WTC11 (cell line): ENCODE data around the gene CAMK2D.

Experiments used
- CTCF ChIP-seq: fragments of 200-600 bp; IDR thresholded peaks from 2 replicates; pipeline ENCODE4 v1.8.0; 2022; ENCODE audit warnings: antibody characterized with exemption
- E2F4 ChIP-seq: sonication (generic); formaldehyde crosslinking; IDR thresholded peaks from 2 replicates; pipeline ENCODE4 v1.8.1; 2022; ENCODE audit warnings: low read depth, mild to moderate bottlenecking, moderate library complexity, missing genetic modification reagents, borderline replicate concordance
- ETV6 ChIP-seq: sonication (generic); formaldehyde crosslinking; IDR thresholded peaks from 2 replicates; pipeline ENCODE4 v1.8.1; 2022; ENCODE audit warnings: mild to moderate bottlenecking, missing genetic modification reagents
- JUN ChIP-seq: sonication (generic); formaldehyde crosslinking; IDR thresholded peaks from 2 replicates; pipeline ENCODE4 v1.8.0; 2023; ENCODE audit warnings: mild to moderate bottlenecking, missing genetic modification reagents
- MAX ChIP-seq: sonication (generic); formaldehyde crosslinking; IDR thresholded peaks from 2 replicates; pipeline ENCODE4 v1.8.0; 2022; ENCODE audit warnings: mild to moderate bottlenecking, missing genetic modification reagents
- PREB ChIP-seq: sonication (generic); formaldehyde crosslinking; IDR thresholded peaks from 2 replicates; pipeline ENCODE4 v1.8.1; 2022; ENCODE audit warnings: mild to moderate bottlenecking, missing genetic modification reagents, moderate library complexity, borderline replicate concordance
- STAT6 ChIP-seq: sonication (generic); formaldehyde crosslinking; conservative IDR thresholded peaks from 2 replicates; pipeline ENCODE4 v1.8.1; 2023; ENCODE audit warnings: mild to moderate bottlenecking, low read depth, missing genetic modification reagents, moderate library complexity
- USF1 ChIP-seq: sonication (generic); formaldehyde crosslinking; IDR thresholded peaks from 2 replicates; pipeline ENCODE4 v1.8.0; 2022; ENCODE audit warnings: mild to moderate bottlenecking, missing genetic modification reagents
- USF2 ChIP-seq: sonication (generic); formaldehyde crosslinking; IDR thresholded peaks from 2 replicates; pipeline ENCODE4 v1.8.1; 2023; ENCODE audit warnings: mild to moderate bottlenecking, missing genetic modification reagents, moderate library complexity
- ZNF281 ChIP-seq: sonication (generic); formaldehyde crosslinking; IDR thresholded peaks from 2 replicates; pipeline ENCODE4 v1.8.0; 2023; ENCODE audit warnings: mild to moderate bottlenecking, missing genetic modification reagents

GRCh38 chr4:113769744-113770143, 8.2 kb upstream of the CAMK2D start:
- TF ChIP-seq CTCF (no peak), ETV6 (CRISPR knock-in tag) (no peak), STAT6 (CRISPR knock-in tag) (no peak), MAX (CRISPR knock-in tag) (no peak), ZNF281 (CRISPR knock-in tag) (no peak), PREB (CRISPR knock-in tag) (no peak), JUN (CRISPR knock-in tag) (no peak), E2F4 (no peak), USF2 (no peak), USF1 (CRISPR knock-in tag) (no peak)
